Stomach (tissue), 4 donors: Measurements from ENCODE around the gene ZNF654.

Experiments used
- POLR2A ChIP-seq, 4 donors: fragments of 450-650 bp; IDR thresholded peaks; one replicate each; pipeline ENCODE4 v1.6.1; 2016; ENCODE audit warnings: antibody characterized with exemption in 4 of 4, control low read depth in 2 of 4, mild to moderate bottlenecking in 1 of 4, moderate library complexity in 1 of 4
- POLR2AphosphoS5 ChIP-seq, 3 donors: sonication (generic); formaldehyde crosslinking; IDR thresholded peaks; one replicate each; pipeline ENCODE4 v1.6.1; 2016; ENCODE audit warnings: antibody characterized with exemption in 3 of 3
- TF ChIP-seq, protein P1 (sequence below), 7 experiments: fragments of 450-650 bp in 4 of 7; fragments of 200-600 bp in 3 of 7; sonication (generic) in 3 of 7; IDR thresholded peaks; one replicate each; pipeline ENCODE4 v1.5.1; 2016 to 2019; ENCODE audit warnings: antibody characterized with exemption in 7 of 7, control low read depth in 2 of 7, mild to moderate bottlenecking in 1 of 7

DNA sequence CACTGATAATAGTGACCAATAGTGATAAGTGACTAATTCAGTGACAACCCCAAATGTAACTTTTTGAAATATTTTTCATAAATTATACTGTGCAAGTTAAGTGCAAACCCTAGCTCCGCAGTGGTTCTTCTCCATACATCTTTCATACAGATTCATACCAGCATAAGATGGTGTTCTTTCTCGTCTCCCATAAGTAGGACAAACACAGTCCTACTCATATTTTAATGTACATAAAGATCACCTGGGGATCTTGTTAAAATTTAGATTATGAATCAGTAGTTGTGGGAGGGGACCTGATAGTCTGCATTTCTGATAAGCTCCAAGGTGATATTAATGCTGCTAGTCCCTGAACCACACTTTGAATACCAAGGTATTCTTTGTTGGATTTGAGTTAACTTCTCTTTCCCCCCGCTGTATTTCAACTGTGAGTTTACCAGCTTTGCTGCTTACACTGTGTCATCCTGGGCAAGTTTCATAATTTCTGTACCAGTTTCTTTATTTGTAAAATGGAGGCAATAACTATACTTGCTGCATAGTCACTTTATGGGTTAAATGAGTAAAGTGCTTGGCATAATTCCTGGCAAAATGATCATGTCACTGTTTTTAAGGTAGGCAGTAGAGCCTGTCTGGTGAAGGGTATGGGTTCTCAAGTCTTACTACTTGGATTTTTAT lies 56.0 kb downstream of the ZNF654 start:
- no peak for TF ChIP-seq POLR2AphosphoS5 (IDR thresholded peaks at IDR 0.05)
- TF ChIP-seq, protein P1, sequence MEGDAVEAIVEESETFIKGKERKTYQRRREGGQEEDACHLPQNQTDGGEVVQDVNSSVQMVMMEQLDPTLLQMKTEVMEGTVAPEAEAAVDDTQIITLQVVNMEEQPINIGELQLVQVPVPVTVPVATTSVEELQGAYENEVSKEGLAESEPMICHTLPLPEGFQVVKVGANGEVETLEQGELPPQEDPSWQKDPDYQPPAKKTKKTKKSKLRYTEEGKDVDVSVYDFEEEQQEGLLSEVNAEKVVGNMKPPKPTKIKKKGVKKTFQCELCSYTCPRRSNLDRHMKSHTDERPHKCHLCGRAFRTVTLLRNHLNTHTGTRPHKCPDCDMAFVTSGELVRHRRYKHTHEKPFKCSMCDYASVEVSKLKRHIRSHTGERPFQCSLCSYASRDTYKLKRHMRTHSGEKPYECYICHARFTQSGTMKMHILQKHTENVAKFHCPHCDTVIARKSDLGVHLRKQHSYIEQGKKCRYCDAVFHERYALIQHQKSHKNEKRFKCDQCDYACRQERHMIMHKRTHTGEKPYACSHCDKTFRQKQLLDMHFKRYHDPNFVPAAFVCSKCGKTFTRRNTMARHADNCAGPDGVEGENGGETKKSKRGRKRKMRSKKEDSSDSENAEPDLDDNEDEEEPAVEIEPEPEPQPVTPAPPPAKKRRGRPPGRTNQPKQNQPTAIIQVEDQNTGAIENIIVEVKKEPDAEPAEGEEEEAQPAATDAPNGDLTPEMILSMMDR (IDR thresholded peaks at IDR 0.05): no peak
- TF ChIP-seq POLR2A (IDR thresholded peaks at IDR 0.05): no peak
